SKM-1 (cell line): ENCODE results near the gene MAD1L1.

Experiments
- DNase-seq: peaks from one replicate; lab custom pipeline; 2025; ENCODE audit not compliant: unreplicated experiment; lab: John Stamatoyannopoulos, UW

The MAD1L1 gene

DNA sequence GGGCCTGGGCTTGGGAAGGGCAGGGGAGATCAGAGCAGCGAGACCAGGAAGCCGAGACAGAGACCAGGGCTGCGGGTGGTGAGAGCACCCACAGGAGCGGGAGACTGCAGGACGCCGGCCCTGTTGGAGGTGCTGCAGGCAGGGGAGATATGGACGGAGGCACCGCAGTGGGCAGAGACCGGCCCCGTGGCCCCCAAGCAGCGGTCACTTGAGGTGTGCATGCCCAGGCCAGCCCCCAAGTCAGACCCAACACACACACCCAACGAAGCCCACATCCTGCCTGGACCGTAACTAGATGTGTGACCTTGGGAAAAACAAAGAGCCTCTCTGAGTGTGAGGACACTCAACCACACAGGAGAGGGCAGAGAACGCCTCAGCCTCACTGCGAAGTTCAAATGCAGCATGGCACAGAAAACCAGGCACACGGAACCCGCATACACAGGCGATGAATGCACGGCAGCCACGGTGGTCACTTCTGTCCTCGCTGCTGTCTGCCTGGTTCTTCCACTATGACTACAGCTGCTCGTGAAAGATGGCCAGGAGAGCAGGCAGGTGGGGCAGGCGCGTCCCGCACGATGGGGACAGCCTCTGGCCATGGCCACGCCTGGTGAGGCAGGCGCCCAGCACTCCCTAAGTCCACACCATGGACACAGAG, 214.7 kb downstream of the MAD1L1 start:
- no peak for DNase-seq

DNA sequence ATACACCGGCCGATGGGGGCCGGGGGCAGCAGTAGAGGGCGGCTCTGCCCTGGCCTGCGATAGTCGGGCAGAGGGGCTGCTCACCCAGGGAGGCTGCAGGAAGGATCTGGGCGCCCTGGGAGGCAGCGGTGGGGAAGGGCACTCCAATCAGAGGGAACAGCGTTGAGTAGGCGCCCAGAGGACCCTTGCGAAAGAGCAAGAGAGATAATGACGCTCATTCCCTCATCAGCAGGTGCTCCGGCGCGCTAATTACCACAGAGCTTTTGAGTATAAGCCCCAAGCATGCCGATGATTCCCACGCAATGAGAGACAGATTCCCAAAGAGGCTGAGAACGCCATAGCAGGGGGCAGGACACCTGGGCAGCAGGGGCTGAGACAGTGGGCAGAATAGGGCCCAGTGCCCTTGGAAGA, 215.3 kb downstream of the MAD1L1 start:
- no peak for DNase-seq

DNA sequence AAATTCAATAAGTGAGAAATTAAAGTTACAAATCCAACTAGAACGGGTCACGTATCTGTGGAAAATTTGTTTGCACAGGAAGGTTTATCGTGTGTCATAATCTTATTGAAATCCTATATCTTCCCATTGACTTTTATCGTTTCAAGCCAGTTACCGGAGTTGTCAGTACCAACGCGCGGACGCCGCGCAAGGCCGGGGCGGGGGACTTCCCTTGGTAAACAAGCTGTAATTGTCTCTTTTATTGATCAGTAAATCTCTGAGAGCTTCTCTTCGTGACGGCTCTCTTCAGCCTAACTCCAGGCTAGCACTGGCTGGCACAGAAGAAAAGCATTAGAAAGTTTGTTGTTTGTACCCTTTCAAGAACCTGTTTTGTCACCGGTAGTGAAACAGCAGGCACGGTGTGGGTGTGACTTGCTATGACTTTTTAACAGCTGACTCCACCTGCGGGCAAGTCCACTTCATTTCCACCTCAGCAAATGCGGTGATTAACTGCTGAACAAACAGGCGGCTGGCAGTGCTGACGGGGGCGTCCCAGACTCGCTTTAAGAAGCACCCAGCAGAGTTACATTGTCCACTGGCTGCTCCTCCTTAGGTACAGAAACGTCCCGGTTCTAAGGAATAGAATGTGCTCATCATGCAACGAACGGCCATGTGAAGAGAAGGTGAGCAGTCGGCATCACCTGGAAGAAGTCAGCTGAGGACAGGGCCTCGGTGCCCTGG, 215.8 kb downstream of the MAD1L1 start:
- DNase-seq, result no peak

DNA sequence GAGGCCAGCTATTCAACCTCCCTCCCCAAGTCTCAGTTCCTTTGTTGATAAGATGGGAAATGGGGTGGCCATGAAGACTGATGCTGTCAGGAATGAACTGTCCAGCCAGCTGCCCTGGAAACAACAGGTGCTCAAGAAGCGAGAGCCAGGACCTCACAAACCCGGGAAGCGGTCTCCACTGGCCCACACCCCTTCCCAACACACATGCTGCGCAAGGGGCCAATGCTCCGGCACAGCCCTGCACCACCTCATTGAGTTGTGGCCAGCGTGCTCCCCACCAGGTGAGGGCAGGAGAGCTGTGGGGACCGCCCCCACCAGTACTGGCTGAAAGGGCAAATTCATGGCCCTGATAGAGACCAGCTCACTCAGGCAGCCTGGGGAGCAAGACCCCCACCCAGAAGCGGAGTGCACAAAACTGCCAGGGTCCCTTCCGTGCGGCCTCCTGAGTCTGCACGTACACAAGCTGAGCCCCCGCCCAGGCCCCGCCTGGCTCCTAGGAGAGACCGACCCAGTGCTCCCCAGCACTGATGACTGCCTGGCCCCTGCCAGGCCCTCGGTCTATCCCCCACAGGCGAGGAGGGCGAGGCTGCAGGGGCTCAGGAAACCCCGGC, 216.6 kb downstream of the MAD1L1 start:
- DNase-seq, result no peak

DNA sequence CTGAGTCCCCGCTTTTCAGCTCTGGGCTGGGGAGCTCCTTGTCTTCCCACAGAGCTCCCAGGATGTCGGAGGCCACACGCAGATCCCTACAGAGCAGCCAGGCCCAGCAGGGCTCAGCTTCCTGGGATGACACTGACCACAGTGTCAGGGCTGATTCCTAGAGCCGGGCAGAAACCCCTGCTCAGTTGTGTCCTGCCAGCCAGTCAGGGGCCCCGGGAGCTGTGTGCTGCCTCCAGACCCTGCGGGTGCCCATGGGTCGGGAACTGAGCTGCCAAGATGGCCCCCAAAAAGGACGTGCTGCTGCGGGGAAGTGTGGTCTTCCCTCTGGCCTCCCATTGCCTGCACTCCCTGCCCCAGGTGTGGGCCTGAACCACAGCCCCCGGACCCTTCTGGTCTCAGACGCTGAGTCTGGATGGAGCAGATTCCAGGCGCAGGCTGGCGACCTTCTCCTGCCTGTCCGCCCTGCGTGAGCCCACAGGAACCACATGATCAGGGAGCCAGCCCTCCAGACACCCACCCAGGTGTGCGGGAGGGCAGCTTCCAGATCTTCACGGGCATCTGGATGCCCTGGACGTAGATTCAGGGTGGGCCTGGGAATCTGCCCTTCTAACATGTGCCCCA, 217.4 kb downstream of the MAD1L1 start:
- no peak for DNase-seq

DNA sequence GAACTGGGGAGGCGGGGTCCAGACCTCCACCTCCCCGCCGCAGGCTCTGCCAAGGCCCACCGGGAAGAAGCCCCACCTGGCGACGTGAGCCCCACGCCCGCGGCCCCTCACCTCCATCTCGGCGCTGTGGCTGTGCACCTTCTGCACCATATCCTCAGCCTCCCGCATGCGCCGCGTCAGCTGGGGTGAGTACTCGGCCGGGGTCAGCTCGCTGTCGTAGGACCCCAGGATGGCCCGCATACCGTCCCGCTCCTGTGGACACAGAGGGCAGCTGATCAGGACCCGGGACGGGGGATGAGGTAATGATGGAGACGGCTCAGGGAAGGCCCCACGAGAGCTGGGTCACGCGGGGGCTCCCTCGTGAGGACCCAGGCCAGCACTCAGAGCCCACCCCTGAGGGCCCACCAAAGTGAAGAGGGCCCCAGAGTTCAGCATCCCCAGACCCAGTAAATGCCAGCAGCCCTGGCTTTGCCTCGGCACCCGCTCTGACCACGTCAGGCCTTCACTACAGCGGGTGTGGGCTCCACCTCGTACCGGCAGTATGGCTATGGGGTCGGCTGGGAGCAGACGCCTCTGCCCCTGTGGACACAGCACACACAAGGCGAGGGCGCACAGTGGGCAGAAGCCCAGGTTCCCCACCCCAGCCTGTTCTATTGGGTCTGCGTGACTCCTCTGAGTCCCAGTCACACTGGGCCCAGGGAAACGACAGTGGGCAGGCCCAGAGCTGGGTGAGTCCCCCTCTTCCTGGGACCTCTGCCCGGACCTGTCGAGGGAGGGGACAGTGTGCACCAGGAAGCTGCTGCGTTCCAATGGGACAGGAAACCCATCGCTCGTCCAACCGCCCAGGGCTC, 218.1 kb downstream of the MAD1L1 start:
- no peak for DNase-seq

DNA sequence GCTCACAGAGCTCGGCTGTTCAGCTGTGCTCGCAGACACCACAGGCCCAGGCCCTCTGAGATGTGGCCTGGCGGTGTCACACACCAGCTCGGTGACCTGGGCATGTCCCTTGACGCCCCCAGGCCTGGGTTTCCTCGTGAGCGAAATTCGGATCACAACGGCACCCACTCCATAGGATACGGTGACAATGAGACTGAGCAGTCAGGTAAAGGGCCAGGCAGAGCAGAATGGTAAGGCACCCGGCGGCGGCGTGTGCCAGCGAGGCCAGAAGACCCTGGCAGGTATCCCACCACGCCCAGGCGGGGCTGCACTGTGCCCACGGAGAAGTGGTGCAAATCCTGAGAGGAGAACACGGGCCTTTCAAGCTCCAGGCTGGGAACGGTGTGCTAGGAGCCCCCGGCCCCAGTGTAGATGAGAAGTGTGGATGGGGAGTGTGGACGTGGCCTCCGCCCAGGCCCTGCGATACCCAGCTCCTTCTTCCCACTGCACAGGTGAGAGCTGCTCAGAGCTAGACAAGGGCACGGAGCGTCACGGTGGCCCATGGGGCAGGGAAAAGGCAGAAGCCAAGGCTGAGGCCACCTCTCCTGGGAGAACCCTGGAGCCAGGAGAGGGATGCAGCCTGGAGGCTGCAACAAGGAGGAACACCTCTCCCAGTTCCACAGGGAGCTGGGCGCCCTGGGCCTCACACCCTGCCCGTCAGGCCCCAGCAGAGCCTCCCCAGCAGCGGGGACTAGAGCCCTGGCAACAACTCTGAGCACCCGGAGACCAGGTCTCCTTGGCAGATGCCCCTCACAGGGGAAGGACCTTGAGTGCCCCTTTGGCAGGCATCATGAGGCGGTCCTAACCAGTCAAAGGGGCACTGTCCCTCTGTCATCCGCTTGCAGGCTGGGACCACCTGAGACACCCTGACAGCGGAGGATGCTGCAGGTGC, 219.1 kb downstream of the MAD1L1 start:
- no peak for DNase-seq

DNA sequence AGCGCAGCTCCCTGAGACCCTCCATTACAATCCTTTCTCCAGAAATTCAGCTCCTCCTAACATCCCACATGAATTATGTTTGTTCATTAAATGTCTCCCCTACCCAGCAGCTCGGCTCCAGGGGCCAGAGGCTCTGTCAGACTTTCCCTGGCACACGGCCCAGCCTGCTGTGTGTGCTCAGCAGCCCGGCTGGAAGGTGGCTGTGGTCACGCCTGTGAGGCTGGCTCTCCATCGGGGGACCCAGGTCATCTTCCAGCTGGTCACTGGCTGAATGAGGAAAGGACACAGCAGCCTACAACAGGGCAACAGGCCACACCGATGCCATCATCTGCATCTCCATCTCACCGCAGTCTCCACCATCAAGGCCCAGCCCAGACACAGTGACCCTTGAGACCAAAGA, 219.8 kb downstream of the MAD1L1 start:
- no peak for DNase-seq

DNA sequence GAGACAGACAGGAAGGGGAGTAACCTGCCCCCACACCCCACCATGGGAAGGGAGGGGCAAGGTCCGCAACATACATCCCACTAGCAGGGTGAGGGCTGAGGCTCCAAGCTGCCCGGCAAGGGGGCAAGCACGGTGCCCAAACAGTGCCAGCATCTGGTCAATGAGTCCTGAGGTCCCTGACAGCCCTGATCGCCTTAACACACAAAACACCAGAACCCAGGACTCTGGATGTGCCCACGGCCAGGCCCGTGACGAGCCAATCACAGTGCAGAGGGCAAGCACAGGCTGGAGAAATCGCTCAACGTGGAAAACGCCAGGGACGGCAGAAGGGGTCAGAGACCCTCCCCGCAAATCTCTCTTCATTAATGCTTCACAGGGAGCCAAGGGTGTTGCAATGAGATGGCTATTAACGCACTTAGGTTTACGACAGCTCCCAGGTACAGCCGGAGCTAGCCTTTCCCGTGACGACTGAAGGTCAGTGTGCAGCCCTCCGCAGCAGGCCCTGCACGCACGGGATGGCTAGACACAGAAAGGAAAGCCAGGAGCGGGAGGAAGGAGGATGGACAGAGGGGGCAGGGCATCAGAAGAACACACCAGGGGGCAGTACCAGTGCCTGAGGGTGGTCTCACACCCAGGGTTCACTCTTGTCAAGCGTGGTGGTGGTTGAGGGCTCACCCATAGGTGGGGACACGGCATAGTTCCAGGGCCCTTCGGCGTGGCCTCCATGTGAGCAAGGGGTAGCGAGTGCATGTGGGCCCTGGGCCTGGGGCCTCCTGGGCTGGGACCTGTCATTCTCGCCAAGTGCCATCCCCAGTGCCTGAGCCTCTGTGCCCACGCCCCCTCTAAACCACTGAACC, 220.5 kb downstream of the MAD1L1 start:
- no peak for DNase-seq

DNA sequence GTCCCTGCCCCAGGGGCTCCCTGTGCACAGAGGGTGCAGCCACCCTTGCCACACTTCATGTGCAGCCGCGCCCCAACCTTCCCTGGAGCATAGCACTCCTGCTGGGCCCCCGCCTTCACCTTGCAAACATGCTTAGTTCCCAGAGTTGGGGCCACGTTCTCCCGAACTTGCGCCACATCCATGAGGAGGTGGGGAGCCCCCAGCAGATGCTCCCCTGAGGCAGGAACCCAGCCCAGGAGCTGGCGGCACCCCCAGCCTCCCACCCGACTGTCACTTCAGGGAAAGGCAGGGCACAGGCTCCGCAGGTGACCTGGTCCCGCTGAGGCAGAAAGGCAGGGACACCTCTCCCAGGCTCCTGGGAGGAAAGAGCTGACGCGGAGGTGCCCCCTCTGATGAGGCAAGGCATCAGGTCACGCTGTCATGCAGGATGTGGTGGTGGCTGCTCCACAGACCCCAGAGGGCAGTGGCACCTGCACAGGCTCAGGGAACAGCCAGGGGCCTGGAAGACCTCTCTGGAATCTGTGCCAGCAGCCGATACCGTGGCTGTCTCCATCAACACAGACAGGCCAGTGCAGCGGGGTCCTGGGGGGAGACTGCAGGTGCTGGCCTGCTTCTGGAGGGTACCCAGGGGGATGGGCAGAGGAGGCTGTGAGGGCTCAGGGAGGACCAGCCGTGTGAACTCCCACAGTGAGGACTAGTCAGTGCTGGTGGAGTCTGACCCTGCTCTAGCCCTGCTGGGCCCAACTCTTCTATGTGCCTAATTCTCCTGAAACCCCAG, 221.3 kb downstream of the MAD1L1 start:
- DNase-seq, result no peak

DNA sequence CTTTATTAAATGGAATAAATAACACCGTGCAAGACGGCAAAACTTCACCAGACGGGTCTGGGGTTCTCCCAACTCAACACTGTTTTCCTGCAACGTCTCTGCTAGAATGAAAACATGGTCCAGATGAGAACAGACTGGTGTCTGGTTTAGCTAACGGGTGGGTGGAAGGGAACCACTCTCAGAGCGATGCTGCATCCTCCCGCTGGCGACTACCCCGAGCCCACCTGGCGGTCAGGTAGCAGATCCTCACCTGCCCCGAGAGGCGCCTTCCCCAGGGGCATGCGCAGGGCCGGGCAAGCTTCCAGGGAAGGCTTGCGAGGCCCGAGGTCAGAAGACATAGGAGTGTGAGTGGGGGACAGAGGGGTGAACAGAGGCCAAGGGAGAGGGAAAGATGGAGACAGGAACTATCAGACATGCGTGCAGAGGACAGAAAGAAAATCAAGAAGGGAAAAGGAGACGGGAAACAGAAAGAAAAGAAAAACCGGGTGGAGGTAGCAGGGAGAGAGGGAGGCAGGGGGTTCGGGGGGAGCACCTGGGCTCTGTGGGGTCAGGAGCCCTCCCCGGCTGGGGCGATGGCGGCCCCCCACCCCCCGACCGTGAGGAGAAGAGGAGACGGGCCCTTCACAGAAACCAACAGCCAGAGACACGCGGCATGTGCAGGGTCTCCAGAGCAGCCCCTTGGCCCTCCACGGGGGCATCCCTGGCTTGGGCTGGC, 222.0 kb downstream of the MAD1L1 start:
- DNase-seq, result no peak

DNA sequence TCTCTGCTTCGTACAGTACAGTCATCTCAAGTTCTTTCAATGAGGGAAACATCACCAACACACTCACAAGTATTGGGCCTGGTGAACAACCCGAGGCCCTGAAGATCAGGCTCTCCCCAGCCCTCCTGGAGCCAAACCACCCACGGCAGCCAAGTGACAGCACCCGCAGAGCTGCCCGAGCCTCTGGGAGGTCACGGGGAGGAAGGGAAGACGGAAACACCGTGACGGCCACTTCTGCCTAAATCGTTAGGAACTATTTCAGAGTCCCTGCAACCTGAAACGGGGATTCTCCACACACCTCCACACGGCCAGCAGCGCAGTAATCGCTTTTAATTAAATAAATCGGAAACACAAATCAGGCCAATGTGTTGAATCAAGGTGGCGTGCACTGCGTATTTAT, 222.6 kb downstream of the MAD1L1 start:
- no peak for DNase-seq

DNA sequence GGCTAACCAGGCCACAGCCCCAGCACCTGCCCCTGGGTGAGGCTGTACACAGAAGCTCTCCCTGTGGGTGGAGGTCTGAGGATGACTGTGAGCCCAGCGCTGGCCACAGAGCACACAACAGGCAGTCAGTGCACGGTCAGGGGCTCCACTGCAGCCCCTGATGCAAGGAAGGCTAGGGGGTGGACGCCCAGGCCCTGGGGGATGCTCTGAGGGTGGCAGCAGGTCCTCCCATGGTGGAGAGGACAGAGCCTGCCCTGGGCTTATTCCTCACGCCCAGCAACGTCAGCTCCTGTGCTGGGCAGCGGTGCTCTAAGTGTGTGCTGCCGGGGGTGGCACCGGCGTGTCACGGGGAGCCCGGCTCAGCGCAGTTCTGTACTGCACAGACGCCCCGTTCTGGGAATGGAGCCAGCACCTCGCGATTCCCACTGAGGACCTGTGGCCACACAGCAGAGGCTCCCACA, 223.2 kb downstream of the MAD1L1 start:
- no peak for DNase-seq

DNA sequence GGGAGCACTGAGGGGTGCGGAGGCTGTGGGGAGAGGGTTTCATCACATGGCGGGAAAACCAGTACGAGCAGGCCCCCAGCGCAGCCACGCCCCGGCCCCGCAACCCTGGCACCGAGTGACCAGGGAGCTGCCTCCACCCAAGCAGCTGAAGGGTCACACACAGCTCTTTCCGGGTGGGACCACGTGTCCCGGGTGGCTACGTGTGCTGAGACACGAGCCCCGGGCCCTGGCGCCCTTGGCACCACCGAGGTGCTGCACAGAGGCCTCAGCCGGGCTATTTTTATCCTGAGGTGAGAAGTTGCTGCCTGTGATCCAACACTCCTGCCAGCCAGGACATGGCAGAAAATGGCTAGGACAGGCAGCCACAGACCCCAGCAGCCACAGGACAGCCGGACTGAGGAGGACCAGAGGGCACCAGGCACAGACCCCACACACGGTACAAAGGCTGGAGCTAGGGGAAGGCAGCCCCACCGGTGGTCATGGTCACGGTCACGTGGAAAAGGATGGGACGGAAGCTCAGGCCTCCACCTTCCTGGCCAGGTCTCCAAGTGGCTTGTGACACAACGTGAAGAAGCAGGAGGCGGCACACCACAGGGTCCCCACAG, 223.7 kb downstream of the MAD1L1 start:
- no peak for DNase-seq

DNA sequence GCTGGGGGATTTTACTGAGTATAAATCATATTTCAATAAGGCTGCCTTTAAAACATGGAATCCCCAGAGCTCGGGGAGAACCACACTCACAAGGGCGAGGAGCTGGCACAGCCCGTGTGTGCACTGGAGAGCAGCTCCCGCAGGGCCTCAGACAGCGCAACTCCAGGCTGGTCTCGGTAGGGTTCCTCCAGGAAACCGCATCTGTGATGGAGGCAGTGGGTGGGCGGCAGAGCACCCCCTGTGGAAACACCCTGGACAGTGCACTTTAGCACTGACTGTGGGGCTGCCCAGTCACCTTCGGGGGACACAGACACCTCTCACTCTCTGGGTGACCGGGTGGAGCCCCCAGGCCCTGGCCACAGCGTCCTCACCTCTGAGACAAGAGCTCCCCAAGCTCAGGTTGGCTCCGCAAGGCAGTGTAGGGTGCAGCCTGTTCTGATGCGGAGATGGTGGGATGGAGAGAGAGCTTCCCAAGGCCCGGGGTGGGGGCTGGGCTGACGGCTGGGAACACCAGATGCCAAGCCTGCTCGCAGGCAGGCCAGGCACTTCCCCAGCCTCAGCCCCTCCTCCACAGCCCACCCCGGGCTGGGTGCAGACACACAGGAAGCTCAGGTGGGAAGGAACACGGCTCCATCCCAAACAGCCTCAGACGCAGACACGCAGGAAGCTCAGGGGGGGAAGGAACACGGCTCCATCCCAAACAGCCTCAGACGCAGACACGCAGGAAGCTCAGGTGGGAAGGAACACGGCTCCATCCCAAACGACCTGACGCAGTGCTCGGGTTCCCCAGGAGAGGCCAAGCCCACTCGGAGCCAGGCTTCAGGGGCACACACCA, 224.4 kb downstream of the MAD1L1 start:
- no peak for DNase-seq

DNA sequence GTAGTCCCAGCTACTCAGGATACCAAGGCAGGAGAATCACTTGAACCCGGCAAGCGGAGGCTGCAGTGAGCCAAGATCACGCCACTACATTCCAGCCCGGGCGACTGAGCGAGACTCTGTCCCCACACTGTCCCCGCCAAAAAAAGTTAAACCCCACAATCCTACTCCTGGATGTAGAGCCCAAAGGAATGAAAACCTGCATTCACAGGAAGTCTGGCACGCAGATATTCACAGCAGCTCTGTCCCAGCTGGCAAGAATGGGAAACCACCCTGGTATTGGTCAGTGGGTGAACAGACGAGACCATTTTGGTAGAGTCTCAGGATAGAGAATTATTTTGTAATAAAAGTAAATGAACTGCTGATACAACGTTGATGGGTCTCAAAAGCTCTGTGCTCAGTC, 225.2 kb downstream of the MAD1L1 start:
- no peak for DNase-seq
